HG03135 (cell line): Measurements from ENCODE around the gene REV1.
"Not testable (repeated sequence)": the region's sequence is repeated elsewhere in the genome, so short reads cannot be mapped to it uniquely, and the experiment has no call there.

Experiments
- ATAC-seq: cut with Tn5 transposase; IDR thresholded peaks from one replicate; pipeline ENCODE4 v1.9.1; 2021; ENCODE audit warnings: mild to moderate bottlenecking, moderate library complexity; ENCODE audit not compliant: unreplicated experiment

The REV1 gene

DNA sequence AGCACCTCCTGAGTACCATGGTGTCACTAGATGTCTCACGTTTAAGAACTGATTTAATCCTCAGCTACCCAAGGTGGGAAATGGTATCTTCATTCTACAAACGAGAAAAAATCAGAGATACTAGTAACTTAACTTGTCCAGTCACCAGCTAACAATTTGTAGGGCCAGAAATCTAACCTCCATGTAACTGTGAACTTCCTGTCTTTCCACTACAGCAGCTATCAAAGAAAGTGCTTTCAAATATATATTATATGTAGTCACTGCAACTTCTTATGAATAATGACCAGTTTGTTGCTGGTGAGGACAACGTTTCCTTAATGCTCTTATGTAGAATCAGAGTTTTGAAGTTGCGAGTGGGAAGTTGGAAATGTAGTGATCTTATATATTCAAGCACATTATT, 1.9 kb downstream of the REV1 start:
- ATAC-seq = no peak

DNA sequence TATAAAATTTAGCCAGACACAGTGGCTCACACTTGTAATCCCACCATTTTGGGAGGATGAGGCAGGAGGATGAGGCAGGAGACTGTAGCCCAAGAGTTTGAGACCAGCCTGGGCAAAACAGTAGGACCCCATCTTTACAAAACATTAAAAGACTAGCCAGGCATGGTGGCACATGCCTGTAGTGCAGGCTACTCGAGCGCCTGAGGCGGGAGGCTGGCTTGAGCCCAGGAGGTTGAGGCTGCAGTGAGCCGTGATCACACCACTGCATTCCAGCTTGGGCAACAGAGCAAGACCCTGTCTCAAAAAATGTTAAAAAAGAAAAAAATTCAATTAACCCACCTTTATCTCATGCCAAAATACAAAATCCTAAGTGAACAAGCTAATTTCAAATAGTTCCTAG, 4.0 kb downstream of the REV1 start:
- ATAC-seq = no peak

DNA sequence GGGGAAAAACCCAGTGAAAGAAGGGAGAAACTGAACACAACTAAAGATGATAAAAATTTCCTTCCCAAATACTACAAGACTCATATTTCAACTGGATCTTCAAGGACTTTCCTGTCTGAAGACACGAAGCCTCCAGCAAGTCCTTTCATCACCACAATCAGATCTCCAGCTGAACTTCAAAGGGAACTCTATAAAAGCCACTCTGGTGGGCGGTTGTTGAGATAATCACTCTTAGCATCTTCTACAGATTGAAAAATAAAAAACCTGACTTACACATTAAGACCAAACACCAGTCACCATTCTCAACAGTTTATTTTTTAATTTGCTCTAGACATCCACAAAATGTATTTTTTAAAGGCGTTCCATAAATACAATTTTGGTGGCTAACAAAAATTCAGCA, 4.4 kb downstream of the REV1 start:
- ATAC-seq = no peak

DNA sequence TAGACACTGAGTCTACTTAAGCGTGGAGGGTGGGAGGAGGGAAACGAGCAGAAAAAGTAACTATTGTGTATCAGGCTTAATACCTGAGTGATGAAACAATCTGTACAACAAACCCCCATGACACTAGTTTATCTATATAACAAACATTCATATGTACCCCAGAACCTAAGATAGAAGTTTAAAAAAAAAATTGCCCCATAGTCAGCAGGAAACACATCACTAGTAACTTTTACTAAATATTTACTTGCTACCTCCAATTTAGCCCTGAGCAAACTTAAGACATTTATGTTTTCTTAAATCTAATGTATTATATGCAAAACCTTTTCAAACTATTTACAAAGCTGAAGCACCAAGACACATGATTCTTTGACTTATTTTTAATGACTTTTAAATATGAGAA, 5.6 kb downstream of the REV1 start:
- no peak for ATAC-seq

DNA sequence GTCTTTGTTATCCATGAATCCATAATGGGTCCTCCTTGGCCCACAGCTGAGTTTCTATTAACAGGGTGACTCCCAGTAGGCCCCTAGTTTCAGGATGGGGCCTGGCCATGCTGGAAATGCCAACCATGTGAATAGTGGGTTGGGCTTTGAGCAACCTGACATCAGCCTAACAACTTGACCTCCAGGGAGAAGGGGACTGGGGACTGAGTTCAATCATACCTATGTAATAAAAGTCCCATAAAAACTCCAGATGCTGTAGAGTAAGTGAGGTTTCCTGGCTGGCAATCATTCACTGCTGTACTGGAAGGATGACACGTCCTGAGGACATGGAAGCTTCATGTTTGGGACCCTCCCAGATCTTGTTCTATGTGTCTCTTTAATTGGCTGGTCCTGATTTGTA, 7.9 kb downstream of the REV1 start:
- no peak for ATAC-seq

DNA sequence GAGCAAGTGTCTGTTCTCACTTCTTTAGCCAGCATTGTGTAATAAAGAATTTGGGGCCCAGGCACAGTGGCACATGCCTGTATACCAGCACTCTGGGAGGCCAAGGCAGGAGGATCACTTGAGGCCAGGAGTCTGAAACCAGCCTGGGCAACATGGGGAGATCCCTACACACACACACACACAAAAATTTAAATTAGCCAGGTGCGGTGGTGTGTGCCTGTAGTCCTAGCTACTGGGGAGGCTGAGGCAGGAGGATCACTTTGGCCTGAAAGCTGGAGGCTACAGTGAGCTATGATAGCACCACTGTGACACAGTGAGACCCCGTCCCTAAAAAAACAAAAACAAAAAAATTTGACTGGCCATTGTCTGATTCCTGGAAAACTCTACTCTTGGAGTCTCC, 8.3 kb downstream of the REV1 start:
- ATAC-seq = no peak

DNA sequence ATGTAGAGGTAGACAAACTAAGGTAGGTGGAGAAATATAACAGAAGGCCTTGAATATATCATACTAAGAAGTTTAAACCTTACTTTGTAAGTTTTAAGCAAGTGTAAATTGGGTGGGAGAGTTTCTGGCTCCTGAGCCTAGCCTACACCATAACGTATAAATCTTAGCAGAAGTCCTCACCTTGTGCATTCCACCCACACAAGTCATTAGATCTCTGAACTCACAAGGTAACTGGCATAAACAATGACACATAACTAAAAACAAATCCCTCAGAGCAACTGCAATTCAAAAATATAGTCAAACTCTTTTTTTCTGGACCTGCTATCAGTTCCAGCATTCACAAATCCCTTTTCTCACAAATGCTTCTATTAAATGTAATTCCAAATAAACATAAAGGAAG, 9.4 kb downstream of the REV1 start:
- ATAC-seq = no peak

DNA sequence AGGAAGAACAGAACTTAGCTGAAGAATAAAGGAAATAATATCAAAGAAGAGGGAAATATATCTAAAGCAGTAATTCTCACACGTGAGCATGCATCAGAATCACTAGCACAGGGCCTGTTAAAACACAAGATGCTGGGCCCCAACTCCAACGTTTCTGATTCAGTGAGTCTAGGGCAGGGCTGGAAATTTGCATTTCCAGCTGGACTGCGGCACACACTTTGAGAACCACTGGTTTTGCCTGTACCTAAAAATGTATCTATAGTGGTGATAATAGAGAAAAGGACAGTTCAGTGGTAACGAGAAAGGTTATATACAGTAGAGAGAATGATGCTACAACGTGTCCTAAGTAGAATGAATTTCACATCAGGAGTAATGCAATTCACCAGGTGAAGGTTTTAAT, 11.2 kb downstream of the REV1 start:
- ATAC-seq = no peak

DNA sequence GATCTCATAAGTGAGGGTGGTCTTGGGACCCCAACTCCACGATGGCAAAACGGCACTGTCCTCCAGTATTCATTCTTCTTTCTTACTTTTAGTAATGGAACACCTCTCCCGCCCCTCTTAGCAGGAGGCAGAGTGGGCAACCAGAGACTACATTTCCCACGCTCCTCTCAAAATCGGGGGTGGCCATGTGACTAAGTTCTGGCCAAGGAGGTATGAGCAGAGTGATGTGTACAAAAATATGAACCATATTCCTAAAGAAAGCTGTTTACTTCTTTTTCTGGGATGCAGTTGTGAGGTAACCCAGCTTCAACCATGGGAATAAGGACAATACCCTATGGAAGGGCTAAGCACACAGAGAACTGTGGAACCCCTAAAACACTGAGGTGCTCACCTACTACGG, 12.8 kb downstream of the REV1 start:
- no peak for ATAC-seq

DNA sequence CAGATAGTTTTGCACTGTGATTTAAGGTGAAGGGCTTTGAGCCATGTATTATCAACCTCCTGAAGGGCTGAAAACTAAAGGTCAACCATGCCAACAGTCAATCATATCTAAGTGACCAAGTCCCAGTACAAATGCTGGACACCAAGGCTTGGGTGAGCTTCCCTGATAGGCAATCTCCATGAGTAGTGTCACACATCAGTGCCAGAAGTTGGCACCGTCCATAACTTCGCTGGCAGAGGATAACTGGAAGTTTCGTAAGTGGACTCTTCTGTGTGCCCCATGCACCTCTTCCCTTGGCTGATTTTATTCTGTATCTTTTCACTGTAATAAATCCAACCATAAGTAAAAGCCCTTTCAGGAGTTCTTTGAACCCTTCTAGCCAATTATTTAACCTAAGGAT, 13.2 kb downstream of the REV1 start:
- no peak for ATAC-seq

DNA sequence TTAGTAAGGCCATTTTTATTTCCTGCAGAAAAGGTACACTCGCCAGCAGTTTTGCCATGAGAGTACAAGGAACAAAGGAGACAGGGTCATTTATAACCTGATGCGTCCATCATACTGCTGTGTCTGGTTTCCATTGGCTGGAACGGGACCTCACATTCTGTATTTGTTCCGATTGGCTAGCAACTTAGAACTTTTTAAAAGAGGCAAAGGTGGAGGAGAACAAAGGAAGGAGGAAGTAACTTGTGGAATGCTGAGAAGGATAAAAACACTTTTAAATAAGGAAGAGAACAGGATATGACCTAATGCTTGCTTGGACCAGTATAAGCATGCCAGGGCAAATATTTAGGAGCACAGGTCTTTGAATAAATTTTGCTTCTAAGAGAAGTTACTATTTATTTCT, 14.7 kb downstream of the REV1 start:
- not testable (repeated sequence) for ATAC-seq

DNA sequence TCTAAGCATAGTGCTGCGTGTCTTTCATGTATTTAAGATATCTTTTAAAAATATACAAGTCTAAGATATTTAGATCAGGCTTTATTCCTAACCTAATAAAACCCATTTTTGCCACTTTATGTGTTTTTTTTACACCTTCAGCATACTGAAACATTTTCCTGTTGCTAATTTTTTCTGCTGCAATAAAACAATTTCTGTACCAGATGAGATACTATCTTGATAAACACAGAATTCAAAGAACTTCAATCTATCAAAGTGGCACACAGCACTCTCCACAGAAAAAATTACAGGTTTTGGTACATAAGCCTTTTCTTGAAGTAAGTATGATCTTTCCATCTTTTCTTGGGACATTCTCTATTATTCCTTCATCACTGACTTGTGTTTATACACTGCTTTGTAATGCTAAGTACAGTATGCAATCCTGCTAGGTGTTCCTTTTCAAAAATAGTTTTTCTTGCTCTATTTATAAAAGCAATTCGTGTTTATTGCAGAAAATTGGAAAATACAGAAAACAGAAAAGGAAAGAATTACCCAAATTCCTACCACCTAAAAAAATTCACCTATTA, 16.2 kb downstream of the REV1 start:
- no peak for ATAC-seq

DNA sequence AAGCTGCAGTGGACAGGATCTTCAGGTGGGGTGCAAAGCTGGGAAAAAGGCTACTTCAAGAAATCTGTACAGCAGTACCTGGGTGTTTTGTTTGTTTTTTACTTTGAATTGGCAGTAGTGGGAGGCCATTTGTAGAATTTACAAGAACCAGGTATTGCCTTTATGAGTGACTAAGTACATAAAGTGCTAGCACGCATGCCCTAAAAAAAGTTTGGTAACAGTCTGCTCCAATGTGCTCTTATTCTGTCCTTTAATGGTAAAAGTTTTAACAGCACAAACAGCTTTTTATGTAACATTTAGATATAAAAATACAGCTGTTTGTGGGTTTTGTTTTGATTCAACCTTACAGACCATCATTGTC, 17.2 kb downstream of the REV1 start:
- ATAC-seq = no peak

DNA sequence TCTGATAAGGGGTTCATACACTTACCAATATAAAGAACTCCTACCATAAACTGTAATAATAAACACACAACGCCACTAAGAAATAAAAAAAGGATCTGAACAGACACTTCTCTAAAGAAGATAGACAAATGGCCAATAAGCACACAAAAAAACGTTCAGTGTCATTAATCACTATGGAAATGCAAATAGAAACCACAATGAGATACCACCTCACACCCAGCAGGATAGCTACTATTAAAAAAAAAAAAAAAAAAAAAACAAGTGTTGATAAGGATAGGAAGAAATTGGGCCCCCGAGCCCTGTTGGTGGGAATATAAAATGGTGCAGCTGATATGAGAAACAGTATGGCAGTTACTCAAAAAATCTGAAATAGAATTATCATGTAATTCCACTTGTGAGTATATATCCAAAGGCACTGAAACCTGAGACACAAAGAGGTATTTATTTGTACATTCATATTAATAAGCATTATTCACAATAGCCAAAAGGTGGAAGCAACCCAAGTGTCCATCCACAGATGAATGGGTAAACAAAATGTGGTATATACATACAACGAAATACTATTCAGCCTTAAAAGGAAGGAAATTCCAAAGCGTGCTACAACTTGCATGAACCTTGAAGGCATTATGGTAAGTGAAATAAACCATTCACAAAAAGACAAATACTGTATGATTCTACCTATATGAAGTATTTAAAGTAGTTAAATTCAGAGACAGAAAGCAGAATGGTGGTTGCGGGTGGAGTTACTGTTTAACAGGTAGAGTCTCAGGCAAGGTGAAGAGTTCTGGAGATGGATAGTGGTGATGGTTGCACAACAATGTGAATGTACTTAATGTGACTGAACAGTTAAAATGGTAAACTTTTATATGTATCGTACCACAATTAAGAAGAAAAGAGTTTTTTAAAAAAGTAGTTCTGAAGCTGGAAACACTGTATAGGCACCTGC, 17.9 kb downstream of the REV1 start:
- no peak for ATAC-seq

DNA sequence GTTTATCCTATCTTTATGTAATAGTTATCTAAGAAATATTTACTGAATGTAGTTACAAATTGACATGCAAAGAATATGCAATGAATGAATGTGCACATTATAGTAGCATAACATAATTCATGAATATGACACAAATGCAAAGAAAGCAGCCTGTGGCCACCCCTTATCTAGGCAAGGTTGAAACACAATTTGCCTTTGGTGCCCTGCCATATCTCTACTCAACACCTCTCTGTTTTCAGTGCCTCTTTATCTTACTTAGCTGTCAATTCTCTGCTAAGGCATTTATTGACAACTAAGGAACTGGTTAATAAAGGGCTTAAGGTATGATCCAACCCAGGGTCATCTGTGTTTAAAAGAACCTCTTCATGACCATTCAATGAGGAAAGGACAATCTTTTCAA, 18.9 kb downstream of the REV1 start:
- no peak for ATAC-seq

DNA sequence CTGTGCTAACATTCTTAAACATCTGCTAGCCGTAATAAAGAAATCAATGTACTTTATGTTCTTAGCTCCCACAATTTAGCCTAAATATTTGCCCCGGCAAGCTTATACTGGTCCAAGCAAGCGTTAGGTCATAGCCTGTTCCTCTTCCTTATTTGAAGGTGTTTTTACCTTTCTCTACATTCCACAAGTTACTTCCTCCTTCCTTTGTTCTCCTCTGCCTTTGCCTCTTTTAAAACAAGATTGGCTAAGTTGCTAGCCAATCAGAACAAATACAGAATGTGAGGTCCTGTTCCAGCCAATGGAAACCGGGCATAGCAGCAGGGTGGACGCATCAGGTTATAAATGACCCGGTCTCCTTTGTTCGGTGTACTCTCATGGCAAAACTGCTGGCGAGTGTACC, 19.4 kb downstream of the REV1 start:
- not testable (repeated sequence) for ATAC-seq

DNA sequence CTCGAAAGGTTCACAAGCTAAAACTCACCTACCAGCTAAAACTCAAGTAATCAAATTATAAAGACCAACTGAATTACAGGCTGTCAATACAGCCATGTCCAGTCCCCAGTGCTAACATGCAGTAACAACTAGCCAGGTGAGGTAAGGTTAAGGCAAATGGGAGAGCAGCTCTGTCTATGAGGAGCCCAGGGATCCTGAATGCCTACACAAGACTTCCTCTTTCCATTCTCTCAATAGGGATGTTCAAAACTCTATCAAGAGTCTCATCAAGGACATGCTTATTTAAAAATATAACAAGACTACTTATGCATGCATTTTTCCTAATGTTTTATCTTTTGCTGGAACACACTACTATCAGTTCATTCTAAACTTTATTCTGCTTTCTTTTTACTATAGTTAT, 20.4 kb downstream of the REV1 start:
- no peak for ATAC-seq

DNA sequence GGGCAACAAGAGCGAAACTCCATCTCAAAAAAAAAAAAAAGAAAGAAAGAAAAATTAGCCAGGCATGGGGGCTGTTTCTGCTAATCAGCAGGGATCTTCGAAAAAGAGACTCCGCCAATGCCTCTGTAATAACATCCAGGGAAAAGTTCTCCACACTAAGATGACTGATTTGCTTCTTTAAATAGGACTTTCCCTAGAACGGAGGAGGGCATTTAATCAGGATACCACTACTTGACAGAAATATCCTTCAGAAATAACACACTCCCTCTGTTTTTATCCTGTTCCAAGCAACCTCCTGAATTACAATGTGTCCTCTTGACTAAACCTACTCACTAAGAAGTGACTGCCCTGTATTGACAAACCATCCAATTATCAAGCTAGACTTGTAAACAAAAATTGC, 21.7 kb downstream of the REV1 start:
- no peak for ATAC-seq

DNA sequence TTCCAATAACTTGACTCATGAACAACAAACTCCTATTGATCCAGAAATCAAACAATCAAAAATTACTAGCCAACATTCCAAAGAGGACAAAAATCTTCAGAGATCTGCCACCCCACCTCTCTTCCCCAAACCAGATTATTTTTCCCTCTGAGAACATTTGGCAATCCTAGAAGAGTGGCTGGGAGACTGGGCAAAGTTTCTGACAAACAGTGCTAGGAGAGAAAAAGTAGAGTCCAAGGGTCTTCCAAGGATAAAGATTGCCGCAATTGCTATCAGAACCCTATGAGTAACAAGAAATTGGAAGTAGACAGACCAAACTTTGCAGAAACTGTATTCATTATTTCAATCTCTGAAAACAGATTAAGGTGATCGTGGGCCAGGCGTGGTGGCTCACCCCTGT, 22.4 kb downstream of the REV1 start:
- no peak for ATAC-seq

DNA sequence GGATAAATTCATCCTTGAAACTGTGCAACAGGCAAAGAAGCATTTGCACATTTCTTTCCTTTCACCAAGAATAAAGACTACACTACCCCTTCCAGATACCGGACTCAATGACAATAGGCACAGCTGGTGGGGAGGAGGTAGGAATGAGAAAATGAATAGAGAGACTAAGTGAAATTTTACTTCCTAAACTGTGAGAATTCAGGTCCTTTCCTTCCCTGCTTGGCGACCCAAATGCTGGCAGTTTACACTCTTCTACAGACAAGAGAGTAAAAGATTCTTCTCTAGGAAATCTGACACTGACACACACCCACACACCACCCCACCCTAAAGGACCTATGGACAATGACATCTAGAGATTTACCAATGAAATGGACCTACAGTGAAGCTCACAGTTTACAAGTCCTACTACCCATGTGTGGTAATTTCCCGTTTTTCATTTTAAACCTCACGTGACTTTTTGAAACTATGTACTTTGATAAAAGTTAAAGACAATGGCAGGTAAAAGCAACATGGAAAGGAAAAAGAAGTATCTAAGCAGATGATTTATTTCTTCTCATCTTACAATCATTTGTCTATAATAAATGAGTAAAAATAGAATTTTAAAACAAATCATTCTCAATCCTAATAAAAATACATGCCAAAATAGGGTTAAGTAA, 27.9 kb downstream of the REV1 start:
- no peak for ATAC-seq

DNA sequence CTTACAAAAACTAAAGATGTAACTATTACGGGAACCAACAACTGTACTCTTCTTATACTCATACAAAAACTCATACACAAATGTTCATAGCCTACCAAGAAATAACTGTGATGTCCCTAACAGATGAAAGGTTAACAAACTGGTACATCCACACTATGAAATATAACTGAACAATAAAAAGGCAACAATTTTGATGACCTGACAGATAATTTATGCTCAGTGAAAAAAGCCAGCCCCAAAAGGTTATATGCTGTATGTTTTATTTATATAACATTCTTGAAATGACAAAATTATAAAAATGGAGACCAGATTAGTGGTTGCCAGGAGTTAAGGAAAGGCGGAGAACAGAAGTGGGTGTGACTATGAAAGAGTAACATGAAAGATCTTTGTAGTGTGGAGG, 31.3 kb downstream of the REV1 start:
- no peak for ATAC-seq

DNA sequence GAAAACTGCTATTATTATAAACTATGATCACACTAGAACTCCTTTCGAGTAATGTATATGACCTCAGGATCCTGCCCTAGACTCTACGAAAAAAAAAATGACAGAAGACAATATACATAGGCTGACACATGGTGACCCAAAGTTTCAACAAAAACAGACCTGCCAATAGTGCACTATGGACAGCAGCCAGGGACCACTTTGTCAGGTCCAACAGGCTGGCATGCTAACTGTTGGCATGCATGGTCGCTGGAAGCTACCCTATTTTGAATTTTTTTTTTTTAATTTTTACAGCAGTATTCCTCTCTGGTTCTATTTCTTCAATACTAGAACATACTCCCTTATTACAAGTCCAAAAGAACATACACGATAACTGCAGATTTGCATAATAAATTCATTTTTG, 38.1 kb downstream of the REV1 start:
- no peak for ATAC-seq
